ENCODE measurements around the gene CACNG6.

GRCh38 chr19:53957448-53958167 lies 33.8 kb upstream of the CACNG6 start:
- TF ChIP-seq FOXM1 (IDR thresholded peaks at IDR 0.05; ENCODE audit: low read depth, low read length) = no peak
- no peak for TF ChIP-seq RBBP5 (conservative IDR thresholded peaks at IDR 0.05)
- TF ChIP-seq POLR2A (IDR thresholded peaks at IDR 0.05; ENCODE audit: low read depth, low read length) = no peak
- TF ChIP-seq, protein P1, sequence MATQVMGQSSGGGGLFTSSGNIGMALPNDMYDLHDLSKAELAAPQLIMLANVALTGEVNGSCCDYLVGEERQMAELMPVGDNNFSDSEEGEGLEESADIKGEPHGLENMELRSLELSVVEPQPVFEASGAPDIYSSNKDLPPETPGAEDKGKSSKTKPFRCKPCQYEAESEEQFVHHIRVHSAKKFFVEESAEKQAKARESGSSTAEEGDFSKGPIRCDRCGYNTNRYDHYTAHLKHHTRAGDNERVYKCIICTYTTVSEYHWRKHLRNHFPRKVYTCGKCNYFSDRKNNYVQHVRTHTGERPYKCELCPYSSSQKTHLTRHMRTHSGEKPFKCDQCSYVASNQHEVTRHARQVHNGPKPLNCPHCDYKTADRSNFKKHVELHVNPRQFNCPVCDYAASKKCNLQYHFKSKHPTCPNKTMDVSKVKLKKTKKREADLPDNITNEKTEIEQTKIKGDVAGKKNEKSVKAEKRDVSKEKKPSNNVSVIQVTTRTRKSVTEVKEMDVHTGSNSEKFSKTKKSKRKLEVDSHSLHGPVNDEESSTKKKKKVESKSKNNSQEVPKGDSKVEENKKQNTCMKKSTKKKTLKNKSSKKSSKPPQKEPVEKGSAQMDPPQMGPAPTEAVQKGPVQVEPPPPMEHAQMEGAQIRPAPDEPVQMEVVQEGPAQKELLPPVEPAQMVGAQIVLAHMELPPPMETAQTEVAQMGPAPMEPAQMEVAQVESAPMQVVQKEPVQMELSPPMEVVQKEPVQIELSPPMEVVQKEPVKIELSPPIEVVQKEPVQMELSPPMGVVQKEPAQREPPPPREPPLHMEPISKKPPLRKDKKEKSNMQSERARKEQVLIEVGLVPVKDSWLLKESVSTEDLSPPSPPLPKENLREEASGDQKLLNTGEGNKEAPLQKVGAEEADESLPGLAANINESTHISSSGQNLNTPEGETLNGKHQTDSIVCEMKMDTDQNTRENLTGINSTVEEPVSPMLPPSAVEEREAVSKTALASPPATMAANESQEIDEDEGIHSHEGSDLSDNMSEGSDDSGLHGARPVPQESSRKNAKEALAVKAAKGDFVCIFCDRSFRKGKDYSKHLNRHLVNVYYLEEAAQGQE (IDR thresholded peaks at IDR 0.05; ENCODE audit: low read depth, low read length) = no peak
- no peak for TF ChIP-seq YY1 (IDR thresholded peaks at IDR 0.05; ENCODE audit: low read depth, low read length)
- TF ChIP-seq BCL3 (IDR thresholded peaks at IDR 0.05; ENCODE audit: borderline replicate concordance, insufficient read depth, low read depth, low read length, poor library complexity, severe bottlenecking) = no peak
- TF ChIP-seq CTCF (IDR thresholded peaks at IDR 0.05 in 2 of 3, conservative IDR thresholded peaks at IDR 0.05 in 1 of 3; ENCODE audit: control insufficient read depth in 2 of 3, extremely low read depth in 1 of 3, insufficient read depth in 1 of 3, low read depth in 3 of 3, low read length in 3 of 3) = no peak
- TF ChIP-seq BHLHE40 (IDR thresholded peaks at IDR 0.05; ENCODE audit: borderline replicate concordance in 1 of 2, low read depth in 2 of 2, low read length in 1 of 2) = no peak
- no peak for TF ChIP-seq KDM1A (IDR thresholded peaks at IDR 0.05; ENCODE audit: borderline replicate concordance)
- no peak for TF ChIP-seq PRDM15 (CRISPR knock-in tag; IDR thresholded peaks at IDR 0.05)
- TF ChIP-seq EGR1 (IDR thresholded peaks at IDR 0.05; ENCODE audit: borderline replicate concordance in 1 of 2, low read depth in 2 of 2, low read length in 2 of 2) = no peak
